NCI-H2171 (cell line): ENCODE data around the gene TAS2R60.
"Not testable (repeated sequence)": the region's sequence is repeated elsewhere in the genome, so short reads cannot be mapped to it uniquely, and the experiment has no call there.

Source experiments
- DNase-seq: peaks from one replicate; lab custom pipeline; 2025; lab: John Stamatoyannopoulos, UW

TAS2R60 gene

GRCh38 chr7:143443153-143443552 is at the start of gene TAS2R60:
TSS of gene TAS2R60 (plus strand) at chr7:143443453. CDS start at chr7:143443453, 0 bp downstream.
- DNase-seq: no peak

GRCh38 chr7:143394068-143394467 is 49.2 kb upstream of the TAS2R60 start:
- DNase-seq: no peak

DNA sequence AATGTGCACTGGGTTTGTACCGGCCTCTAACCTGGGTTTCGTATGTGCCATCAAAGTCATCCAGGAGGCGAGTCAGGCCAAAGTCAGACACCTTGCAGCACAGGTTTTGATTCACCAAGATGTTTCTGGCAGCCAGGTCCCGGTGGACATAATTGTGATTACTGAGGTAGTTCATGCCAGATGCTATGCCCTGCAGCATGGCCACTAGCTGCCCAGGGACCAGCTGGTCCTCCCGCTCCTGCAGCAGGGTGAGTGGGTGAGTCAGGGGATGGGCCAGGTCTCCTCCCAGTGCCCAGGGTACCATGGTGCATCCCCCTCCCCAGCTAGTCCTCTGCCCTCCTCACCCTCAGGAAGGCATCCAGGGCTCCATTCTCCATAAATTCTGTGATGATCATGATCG is 48.5 kb upstream of the TAS2R60 start:
- no peak for DNase-seq

GRCh38 chr7:143395187-143396149 is 47.8 kb upstream of the TAS2R60 start:
- DNase-seq: no peak

DNA sequence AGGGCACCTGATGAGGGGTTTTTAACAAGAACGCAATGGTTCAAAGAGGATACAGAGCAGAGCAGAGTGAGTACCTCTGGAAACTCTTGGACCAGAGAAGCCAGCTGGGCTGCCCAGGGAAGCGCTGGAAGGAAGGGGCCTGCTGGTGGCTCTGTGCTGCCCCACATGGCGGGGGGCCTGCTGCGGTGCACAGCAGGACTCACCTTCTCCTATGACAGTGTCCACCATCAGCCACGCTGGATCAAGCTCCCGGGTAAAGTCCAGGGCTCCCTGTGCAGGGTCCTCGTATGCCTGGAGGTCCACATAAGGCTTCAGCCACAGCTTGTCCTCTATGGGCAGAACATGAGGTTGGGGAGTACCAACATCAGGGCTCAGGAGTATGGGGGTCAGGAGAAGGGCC is 47.1 kb upstream of the TAS2R60 start:
- no peak for DNase-seq

DNA sequence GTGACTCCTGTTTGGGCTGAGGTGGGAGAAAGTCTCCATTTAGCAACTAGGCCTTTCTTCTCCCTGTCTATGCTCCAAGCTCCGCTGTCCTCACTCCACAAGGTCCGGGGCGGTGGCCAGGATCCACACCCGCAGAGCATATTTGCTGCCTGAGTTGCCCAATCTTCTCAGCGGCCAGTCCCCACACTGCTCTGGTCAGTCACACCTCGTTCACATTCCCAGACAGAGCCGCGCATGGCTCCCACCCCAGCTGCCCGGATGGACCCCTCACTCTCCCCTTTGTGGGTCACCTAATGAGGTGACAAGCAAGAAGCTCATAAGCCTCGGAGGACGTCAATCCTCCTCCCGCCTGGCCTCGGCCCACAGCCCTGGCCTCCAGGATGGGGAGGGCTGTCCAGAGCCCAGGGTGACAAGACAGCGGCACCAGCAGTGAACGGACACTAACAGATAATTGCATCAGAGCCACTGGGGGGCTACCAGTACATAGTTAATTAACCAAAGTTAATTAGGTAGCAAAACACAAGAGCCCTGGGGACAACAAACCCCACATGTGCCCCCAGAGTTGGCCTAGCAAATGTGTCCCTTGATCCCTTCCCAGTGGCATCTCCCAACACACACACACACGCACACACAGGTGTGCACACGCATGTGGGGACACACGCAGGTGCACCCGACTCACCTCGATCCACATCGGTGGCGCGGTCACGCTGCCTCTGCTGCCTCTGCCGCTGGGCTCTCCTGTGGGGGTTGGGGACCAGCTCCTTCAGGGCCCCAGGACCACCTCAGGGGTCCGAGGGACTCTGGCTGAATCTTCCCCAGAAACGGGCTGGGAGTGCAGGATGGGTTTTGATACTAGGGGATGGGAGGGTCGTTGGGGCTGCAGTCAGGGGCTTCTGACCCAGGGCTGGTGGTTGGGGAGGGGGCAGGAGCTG is 46.4 kb upstream of the TAS2R60 start:
- DNase-seq: no peak

- DNase-seq: no peak
Observed at GRCh38 chr7:143397710-143398530, 45.3 kb upstream of the TAS2R60 start.

GRCh38 chr7:143398616-143399015 is 44.6 kb upstream of the TAS2R60 start:
- DNase-seq: no peak

DNA sequence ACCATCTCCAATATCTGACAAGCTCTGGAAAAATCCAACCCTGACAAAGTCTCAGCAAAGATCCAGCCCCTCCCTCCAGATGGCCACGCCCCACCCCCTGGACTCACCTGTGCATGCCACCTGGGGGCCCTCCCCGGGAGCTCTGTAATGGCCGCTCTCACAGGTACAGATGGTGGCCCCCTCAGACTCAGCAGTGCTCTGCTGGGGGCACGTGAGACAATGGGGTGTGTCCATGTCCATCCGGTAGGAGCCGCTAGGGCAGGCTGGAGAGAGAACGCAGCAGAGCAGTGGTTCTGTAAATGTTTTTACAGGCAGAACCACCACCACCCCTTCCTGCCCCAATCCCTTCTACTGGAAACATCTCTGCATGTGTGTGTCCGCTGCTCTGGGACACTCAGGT is 44.1 kb upstream of the TAS2R60 start:
- no peak for DNase-seq

DNA sequence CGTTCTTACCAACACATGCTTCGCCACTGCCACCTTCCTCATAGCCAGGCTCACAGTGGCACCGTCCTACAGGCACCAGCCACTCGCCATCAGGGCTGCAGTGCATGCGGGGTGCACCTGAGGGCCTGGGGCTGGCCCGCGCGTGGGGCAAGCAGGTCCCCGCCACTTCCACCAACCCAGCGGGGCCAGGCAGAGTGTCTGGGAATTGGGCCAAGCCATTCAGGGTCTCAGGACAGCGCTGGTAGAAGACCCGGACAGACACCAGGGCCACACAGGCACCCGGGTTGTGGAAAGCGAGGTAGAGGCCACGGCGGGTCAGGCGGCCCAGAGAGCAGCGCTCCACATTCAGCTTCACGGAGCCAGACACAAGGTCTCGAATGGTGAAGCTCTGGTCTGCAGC is 43.6 kb upstream of the TAS2R60 start:
- DNase-seq: no peak

DNA sequence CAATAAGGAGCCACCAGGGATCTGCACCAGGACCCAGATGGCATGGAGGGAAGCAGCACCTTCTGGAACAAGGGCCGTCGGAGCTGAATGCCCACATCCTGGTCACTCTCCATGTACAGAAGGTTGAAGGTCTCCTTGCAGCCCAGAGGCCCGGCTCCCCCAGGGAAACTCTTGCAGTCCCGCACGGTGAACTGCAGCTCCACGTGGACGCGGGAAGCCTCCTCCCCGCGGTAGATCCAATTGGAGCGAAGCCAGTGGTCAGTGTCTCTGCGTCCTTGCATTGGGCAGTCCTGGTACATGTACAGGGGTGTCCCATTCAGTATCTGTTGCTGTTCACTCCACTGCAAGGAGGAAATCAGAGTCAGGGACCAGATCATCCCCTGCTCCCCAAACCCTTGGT is 42.0 kb upstream of the TAS2R60 start:
- DNase-seq: no peak

GRCh38 chr7:143402233-143402632 is 41.0 kb upstream of the TAS2R60 start:
- DNase-seq: not testable (repeated sequence)

DNA sequence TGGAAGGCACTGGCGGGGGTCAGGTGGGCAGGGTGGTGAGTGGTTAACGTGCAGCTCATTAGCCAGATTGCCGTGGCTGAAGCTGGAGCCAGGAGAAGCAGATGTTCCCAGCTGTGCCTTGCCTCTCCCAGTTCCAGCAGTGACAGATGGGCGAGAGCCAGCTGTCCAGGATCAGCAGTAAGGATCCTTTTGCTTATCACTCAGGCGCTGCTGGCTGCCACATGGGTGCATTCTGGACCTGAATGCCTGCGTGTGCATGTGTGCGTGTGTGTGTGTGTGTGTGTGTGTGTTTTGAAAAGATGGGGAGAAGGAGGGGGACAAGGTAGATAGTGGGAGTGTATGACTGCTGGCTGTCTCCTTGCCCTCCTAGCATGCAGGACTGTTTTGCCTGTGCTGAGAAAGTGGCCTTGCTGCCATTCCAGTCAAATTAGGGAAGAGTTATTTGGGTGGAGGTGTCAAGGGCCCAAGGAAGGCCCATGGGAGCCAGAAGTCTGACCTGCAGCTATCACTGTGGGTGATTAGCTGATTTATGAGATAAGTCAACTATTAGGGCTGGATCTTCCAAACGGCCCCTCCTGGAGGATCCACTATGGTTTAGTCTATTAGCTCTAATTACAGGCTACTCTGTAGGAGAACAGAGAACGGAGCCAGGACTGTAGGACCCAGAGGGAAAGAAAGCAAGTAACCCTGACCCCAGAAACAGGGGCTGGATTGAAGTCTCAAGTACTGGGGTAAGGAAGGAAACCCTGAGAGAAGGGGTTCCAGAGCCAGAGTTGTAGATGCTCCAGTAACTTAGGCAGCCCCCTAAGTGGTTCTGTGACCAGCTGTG is 37.9 kb upstream of the TAS2R60 start:
- peak; percentile 50 for DNase-seq

DNA sequence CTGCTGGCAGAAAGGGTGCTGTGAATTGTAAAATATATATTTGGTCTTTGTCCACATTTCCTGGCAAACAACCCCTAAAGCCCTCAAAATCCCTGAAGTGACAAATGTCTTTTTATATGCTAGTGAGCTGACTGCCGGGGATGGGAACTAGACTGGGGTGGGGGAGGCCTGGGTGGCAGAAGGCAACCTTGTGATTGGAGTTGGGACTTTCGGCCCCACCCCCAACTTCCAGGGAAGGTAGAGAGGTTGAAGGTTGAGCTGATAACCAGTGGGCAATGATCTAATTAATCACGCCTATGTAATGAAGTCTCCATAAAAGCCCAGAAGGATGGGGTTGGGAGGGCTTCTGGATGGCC is 37.3 kb upstream of the TAS2R60 start:
- DNase-seq: no peak

DNA sequence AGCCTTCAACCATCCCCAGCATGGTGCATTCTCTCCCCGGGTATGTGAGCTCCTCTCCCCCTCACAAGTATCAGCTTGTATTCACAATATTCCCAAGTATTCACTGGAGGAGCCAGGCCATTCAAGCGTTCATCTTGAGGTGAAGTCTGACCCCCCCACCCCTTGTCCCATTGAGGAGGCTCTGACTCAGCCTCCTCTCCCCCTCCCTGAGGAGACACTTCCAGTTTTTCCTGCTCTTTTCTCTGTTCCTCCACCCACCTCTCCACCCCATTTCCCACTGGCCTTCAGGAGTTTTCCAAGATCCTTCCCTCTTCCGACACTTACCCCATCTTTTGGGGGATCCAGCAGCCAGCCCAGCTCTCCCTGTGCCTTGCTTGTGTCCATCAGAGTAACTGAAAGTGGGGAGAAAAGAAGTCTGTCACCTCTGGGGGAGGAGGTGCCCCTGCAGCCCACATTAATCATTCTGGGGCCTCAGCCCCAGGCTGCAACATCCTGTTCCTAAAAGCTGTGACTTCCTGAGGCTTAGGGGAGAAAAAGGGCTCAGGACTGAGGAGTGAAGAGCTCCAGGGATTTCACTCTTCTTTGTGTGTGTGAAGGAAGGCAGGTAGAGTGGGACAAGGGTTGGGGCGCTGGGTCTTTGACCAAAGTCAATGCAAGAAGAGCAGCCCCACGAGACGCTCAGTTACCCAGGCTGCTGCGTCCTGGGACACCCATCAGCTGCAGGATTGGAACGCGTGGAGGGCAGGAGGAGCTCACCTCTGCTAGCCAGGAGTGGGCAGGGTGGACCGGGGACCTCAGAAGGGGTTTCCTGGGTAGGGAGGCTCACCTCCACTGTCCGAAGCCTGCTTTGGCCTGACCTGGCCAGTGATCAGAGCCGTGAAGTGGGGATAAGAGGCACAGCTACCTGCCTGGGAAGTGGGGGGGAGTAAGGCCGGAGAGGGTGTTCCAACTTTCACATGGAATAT is 35.7 kb upstream of the TAS2R60 start:
- no peak for DNase-seq

- DNase-seq: no peak
Observed at GRCh38 chr7:143408252-143408685, 35.0 kb upstream of the TAS2R60 start.

- DNase-seq: peak; percentile 53
Observed at GRCh38 chr7:143408686-143409561, 34.3 kb upstream of the TAS2R60 start, which contains the start of gene EPHA1. TSS of gene EPHA1 (minus strand) at chr7:143408856. CDS start at chr7:143408805, 51 bp downstream.

DNA sequence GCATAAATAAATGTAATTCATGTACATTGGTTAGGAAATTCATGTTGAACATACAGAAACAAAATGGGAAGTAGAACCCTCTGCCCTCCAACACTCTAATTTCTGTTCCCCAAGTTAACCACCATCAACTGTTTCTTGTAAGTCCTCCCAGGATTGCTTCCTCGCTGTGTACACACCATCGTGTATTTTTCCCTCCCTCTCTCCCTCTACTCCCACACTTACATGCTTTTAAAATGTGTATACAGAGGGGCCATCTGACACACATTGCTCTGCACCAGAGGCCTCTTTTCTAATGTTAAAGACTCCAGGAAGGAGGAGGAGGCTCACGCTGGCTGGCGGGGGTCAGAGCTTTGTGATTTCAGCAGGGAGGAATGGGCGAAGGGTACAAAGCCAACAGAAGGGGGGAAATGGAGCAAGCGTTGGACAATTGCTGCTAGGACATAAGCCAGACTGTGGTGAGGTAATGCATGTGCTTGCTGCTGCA is 32.7 kb upstream of the TAS2R60 start:
- no peak for DNase-seq
